ENCODE results near the gene BLACAT1. TPM values are rescaled to one million over a fixed set of nuclear protein-coding genes. Genes with fewer than 3 reads are reported as not detected.

Gene BLACAT1
- total and polyA plus RNA-seq, 2 of the 8 experiments (the other 6 are each of a cell fraction or from before 2014, with no cell fraction given): 3.5 to 10.5 TPM

DNA sequence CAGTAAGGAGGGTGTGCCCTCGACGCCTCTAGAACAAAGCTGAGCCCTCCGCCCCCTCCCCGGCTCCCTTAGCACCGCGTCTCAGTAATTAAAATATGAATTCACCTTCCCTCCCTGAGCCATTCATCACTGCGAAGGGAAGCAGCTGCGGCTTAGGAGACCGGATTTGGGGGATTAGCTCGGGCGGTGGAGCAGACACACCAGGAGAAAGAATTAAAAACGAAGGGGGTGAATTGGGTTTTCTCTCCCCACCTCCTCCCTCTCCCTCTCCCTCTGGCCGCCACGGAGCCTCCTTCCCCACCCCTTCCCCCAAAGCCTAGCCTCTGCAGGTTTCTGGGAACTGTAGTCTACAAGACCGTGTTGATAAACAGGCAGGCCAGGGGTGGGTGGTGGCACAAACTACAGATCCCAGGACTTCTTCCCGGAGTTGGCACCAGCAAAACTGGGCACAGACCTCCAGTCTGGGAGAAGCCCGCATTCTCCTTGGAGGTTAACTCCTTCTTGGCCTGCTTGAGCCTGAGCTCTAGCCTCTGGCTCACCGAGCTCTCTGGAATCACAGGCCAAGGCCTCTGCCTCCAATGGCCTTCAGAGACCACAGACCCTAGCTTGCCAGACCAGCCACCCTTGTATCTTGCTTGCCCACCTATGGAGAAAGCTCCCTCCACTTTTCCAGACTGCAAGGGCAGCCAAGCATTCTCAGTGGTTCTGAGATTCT, 10.8 kb downstream of the BLACAT1 start:
- peak overlapping the region; percentile 82 for H2BK20ac ChIP-seq (ENCODE audit: low read length)
- H4K5ac ChIP-seq (ENCODE audit: insufficient read length, low read depth, low read length): peak overlapping the region; percentile 88
- ChIA-PET CTCF (ENCODE audit: partially characterized antibody) (interaction anchor here (0.6 to 30.2 kb wide), 11 partner anchors 9 to 236 kb away, joined by 3 to 767 read pairs (median 5); partner anchors contain the start of genes BLACAT1 and LEMD1), POLR2A (ENCODE audit: partially characterized antibody) (interaction anchor here (0.8 to 13.3 kb wide), 9 partner anchors 10 to 304 kb away, joined by 3 to 220 read pairs (median 5); partner anchors contain the start of gene BLACAT1)
- peak overlapping the region; percentile 77 for H2BK120ac ChIP-seq (replicated peaks; ENCODE audit: low read depth, low read length)
- H3K9me3 ChIP-seq (ENCODE audit: insufficient read depth in 2 of 2, low read depth in 1 of 2, low read length in 1 of 2): no peaks in the 10 kb centered on the region
- peak overlapping the region; percentile 86 for H4K91ac ChIP-seq (replicated peaks; ENCODE audit: insufficient read length, low read length)
- H4K20me1 ChIP-seq (replicated peaks in 1 of 2; ENCODE audit: control insufficient read depth in 1 of 2, insufficient read depth in 2 of 2, low read length in 2 of 2): peaks cover 4 to 8% of the 10 kb centered on the region in 2 experiments
- H3K36me3 ChIP-seq (ENCODE audit: control insufficient read depth in 2 of 4, insufficient read depth in 4 of 4, low read length in 3 of 4): peaks cover 0 to 3% (median 0%) of the 10 kb centered on the region in 4 experiments; a peak in 2 of 8 replicates
- WGBS, 2 experiments (ENCODE audit: extremely low coverage in 1 of 2, insufficient coverage in 1 of 2, insufficient read length in 1 of 2, insufficient replicate concordance in 2 of 2, low coverage in 1 of 2, low lambda C conversion rate in 2 of 2, missing lambda C conversion rate in 1 of 2): 3% methylated on average over 15 of the region's 18 CpGs; no CpG with 5 or more reads in 1 of the 2 experiments
- no peak overlapping the region; the same call in 1 of the 2 replicates for H4K8ac ChIP-seq (ENCODE audit: extremely low read depth, insufficient read depth, low read length)
- peak overlapping the region; percentile 65 to 80 for H3K4me2 ChIP-seq (ENCODE audit: insufficient read depth in 1 of 2, low read depth in 2 of 2, low read length in 2 of 2)
- H2AK5ac ChIP-seq (ENCODE audit: low read depth, low read length): 0 out of 2 replicates have a peak overlapping the region, but pooled peaks have one; percentile 92
- H3K56ac ChIP-seq (replicated peaks; ENCODE audit: insufficient read length, low read depth, low read length): peak overlapping the region; percentile 13
- peaks cover 2% of the 10 kb centered on the region; the same call in 1 of the 2 replicates for H3K79me1 ChIP-seq (ENCODE audit: low read depth, low read length)
- H3K18ac ChIP-seq (ENCODE audit: extremely low read depth, low read length): peak overlapping the region; percentile 99
- H3K9ac ChIP-seq (replicated peaks in 1 of 4; ENCODE audit: extremely low read depth in 1 of 4, low read depth in 3 of 4, low read length in 3 of 4): peak overlapping the region in 2 of 4 experiments; percentile 47 to 56; a peak in 3 of 7 replicates
- H2AFZ ChIP-seq (ENCODE audit: low read length): no peak overlapping the region
- H3K4me1 ChIP-seq (replicated peaks in 1 of 4; ENCODE audit: control insufficient read depth in 3 of 4, insufficient read depth in 4 of 4, low read length in 3 of 4): peaks cover 56 to 89% (median 76%) of the 10 kb centered on the region in 4 experiments
- H3K23ac ChIP-seq (ENCODE audit: insufficient read length): no peak overlapping the region
- H2BK15ac ChIP-seq (ENCODE audit: low read length): no peak overlapping the region
- H3K4me3 ChIP-seq (ENCODE audit: extremely low read depth in 1 of 4, insufficient read depth in 2 of 4, low read depth in 3 of 4, low read length in 4 of 4): peak overlapping the region in 2 of 4 experiments; percentile 3 to 46; a peak in 3 of 8 replicates
- H3K27me3 ChIP-seq (replicated peaks in 1 of 4; ENCODE audit: control insufficient read depth in 3 of 4, extremely low read depth in 1 of 4, insufficient read depth in 3 of 4, low read length in 3 of 4): peaks cover 0 to 5% (median 1%) of the 10 kb centered on the region in 4 experiments; a peak in 2 of 7 replicates
- no peak overlapping the region for H3K14ac ChIP-seq (ENCODE audit: insufficient read length)
- FAIRE-seq (peak; percentile 55), DNase-seq (ENCODE audit: low read depth in 1 of 2, low spot score in 2 of 2) (peak in 1 of 2 experiments; percentile 77)
- peaks cover 7% of the 10 kb centered on the region; the same call in 1 of the 2 replicates for H3K23me2 ChIP-seq (ENCODE audit: low read depth, low read length)
- peak overlapping the region; percentile 76; the same call in 1 of the 2 replicates for H3K27ac ChIP-seq (ENCODE audit: low read depth, low read length)
- H3K79me2 ChIP-seq (ENCODE audit: control insufficient read depth in 1 of 2, insufficient read depth in 2 of 2, low read length in 2 of 2): no peaks in the 10 kb centered on the region
- peak overlapping the region; percentile 34; the same call in 1 of the 2 replicates for H2BK12ac ChIP-seq (ENCODE audit: low read depth, low read length)
- H3K4ac ChIP-seq (replicated peaks; ENCODE audit: insufficient read length, low read depth, low read length): peak overlapping the region; percentile 91
- peak overlapping the region; percentile 99 for H2BK5ac ChIP-seq (ENCODE audit: low read depth, low read length)
- TF ChIP-seq, protein P1, sequence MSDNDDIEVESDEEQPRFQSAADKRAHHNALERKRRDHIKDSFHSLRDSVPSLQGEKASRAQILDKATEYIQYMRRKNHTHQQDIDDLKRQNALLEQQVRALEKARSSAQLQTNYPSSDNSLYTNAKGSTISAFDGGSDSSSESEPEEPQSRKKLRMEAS (IDR thresholded peaks at IDR 0.05): no peak
- TF ChIP-seq HDAC2 (IDR thresholded peaks at IDR 0.05; ENCODE audit: borderline replicate concordance in 1 of 2, low read depth in 2 of 2, low read length in 2 of 2) (peak in 1 of 2 experiments; percentile 87; a peak in 2 of 4 replicates), GTF2F1 (IDR thresholded peaks at IDR 0.05; ENCODE audit: borderline replicate concordance, low read depth, low read length) (no peak), EP300 (IDR thresholded peaks at IDR 0.05; ENCODE audit: borderline replicate concordance in 1 of 2, low read depth in 2 of 2, low read length in 2 of 2) (peak in 1 of 2 experiments; percentile 70; a peak in 1 of 3 replicates), SIX5 (IDR thresholded peaks at IDR 0.05; ENCODE audit: low read depth, low read length) (peak; percentile 73), TAF1 (IDR thresholded peaks at IDR 0.05; ENCODE audit: low read depth, low read length) (no peak)
- TF ChIP-seq, protein P2, sequence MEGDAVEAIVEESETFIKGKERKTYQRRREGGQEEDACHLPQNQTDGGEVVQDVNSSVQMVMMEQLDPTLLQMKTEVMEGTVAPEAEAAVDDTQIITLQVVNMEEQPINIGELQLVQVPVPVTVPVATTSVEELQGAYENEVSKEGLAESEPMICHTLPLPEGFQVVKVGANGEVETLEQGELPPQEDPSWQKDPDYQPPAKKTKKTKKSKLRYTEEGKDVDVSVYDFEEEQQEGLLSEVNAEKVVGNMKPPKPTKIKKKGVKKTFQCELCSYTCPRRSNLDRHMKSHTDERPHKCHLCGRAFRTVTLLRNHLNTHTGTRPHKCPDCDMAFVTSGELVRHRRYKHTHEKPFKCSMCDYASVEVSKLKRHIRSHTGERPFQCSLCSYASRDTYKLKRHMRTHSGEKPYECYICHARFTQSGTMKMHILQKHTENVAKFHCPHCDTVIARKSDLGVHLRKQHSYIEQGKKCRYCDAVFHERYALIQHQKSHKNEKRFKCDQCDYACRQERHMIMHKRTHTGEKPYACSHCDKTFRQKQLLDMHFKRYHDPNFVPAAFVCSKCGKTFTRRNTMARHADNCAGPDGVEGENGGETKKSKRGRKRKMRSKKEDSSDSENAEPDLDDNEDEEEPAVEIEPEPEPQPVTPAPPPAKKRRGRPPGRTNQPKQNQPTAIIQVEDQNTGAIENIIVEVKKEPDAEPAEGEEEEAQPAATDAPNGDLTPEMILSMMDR (IDR thresholded peaks at IDR 0.05; ENCODE audit: control extremely low read depth in 1 of 3, insufficient read depth in 1 of 3, low read depth in 1 of 3, low read length in 3 of 3): no peak; a peak in 1 of 4 replicates
